Measurements from ENCODE around the gene CAND2.

Gene CAND2

GRCh38 chr3:12807066-12807465, 10.6 kb downstream of the CAND2 start:
- DNase-seq (ENCODE audit: low spot score): no peak

GRCh38 chr3:12807601-12808359, 11.3 kb downstream of the CAND2 start:
- DNase-seq (ENCODE audit: low spot score): no peak

- DNase-seq (ENCODE audit: low spot score): no peak
Observed at GRCh38 chr3:12808587-12808986, 12.1 kb downstream of the CAND2 start.

- DNase-seq (ENCODE audit: low spot score): no peak
Observed at GRCh38 chr3:12809001-12809400, 12.5 kb downstream of the CAND2 start.

- no peak for DNase-seq (ENCODE audit: low spot score)
Observed at GRCh38 chr3:12809435-12809834, 13.0 kb downstream of the CAND2 start.

GRCh38 chr3:12810013-12810780, 13.7 kb downstream of the CAND2 start:
- peak; percentile 88 for DNase-seq (ENCODE audit: low spot score)

- no peak for DNase-seq (ENCODE audit: low spot score)
Observed at GRCh38 chr3:12810961-12811360, 14.5 kb downstream of the CAND2 start.

- no peak for DNase-seq (ENCODE audit: low spot score)
Observed at GRCh38 chr3:12812812-12813211, 16.3 kb downstream of the CAND2 start.

- no peak for DNase-seq (ENCODE audit: low spot score)
Observed at GRCh38 chr3:12813967-12814366, 17.5 kb downstream of the CAND2 start.

GRCh38 chr3:12815078-12815477, 18.6 kb downstream of the CAND2 start:
- no peak for DNase-seq (ENCODE audit: low spot score)

GRCh38 chr3:12815719-12816118, 19.2 kb downstream of the CAND2 start:
- DNase-seq (ENCODE audit: low spot score): no peak

- no peak for DNase-seq (ENCODE audit: low spot score)
Observed at GRCh38 chr3:12816521-12817342, 20.3 kb downstream of the CAND2 start.

GRCh38 chr3:12817343-12817710, 20.8 kb downstream of the CAND2 start:
- no peak for DNase-seq (ENCODE audit: low spot score)

GRCh38 chr3:12818273-12818672, 21.8 kb downstream of the CAND2 start:
- DNase-seq (ENCODE audit: low spot score): no peak

- no peak for DNase-seq (ENCODE audit: low spot score)
Observed at GRCh38 chr3:12818773-12819172, 22.3 kb downstream of the CAND2 start.

- DNase-seq (ENCODE audit: low spot score): no peak
Observed at GRCh38 chr3:12822725-12823373, 26.4 kb downstream of the CAND2 start.

- DNase-seq (ENCODE audit: low spot score): no peak
Observed at GRCh38 chr3:12824299-12824698, 27.8 kb downstream of the CAND2 start.

GRCh38 chr3:12825156-12825555, 28.7 kb downstream of the CAND2 start:
- DNase-seq (ENCODE audit: low spot score): no peak

- DNase-seq (ENCODE audit: low spot score): no peak
Observed at GRCh38 chr3:12828751-12829150, 32.3 kb downstream of the CAND2 start.

- no peak for DNase-seq (ENCODE audit: low spot score)
Observed at GRCh38 chr3:12829404-12829803, 32.9 kb downstream of the CAND2 start.

GRCh38 chr3:12829886-12830784, 33.7 kb downstream of the CAND2 start:
- no peak for DNase-seq (ENCODE audit: low spot score)
